ENCODE measurements around the gene RNF208. TPM values are rescaled to one million over a fixed set of nuclear protein-coding genes. Genes with fewer than 3 reads are reported as not detected.

RNF208 gene
- total and polyA plus RNA-seq, 10 of the 15 experiments (the other 5 are each of a cell fraction or from before 2014, with no cell fraction given), result 0.06 to 10.7 (median 0.77) TPM

DNA sequence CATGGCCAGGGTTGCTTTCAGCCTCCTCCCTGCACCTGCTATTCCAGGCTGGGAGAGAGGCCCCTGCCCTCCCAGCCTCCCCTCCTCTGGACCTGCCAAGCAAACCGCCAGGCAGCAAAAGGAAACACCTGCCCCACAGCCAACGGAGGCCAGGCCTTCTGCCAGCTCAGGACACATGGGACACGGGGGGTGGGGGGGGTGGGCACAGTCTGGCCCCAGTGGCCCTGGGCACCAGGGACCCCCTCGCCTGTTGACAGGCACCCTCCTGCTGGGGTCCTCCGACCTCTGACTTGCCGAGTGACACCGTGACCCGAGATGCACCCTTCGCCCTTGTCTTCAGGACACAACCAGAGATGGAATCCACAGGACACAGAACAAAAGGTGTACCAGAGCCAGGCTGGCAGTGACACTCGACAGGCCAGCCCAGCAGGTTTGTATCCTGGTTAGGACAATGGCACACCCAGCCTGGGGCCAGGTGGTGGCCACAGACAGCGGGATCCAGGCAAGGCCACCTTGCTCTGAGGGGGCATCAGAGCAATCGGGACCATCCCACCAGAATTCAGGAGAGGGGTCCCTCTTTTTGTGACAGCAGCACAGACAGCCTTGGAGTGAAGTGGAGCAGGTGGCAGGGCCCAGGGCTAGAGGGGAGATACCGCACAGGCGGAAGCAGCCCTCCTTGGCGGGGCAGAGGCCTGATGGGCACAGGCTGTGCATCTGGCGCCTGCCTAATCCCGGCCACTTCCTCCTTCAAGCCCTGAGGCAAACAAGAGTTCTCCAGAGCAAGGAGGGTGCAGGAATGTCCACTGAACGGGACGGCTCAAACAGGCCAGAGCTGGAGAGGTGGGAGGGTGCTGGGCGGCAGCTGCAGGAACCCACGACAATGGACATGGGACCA, 48.9 kb downstream of the RNF208 start:
- no TSS peak for BruUV-seq (replicated peaks)

More for the DNA sequence above, 48.9 kb downstream of the RNF208 start:
- Histone ChIP-seq H3K27ac (ENCODE audit: control insufficient read depth, insufficient read depth) (no peak overlapping the region), H3K79me2 (ENCODE audit: control insufficient read depth, insufficient read depth, low read length) (no peaks in the 10 kb centered on the region), H3K36me3 (ENCODE audit: control insufficient read depth in 2 of 2, insufficient read depth in 2 of 2, low read length in 1 of 2) (no peaks in the 10 kb centered on the region), H3K27me3 (replicated peaks in 1 of 2; ENCODE audit: control insufficient read depth in 2 of 2, insufficient read depth in 2 of 2, low read length in 1 of 2) (peaks cover 0 to 5% of the 10 kb centered on the region in 2 experiments; a peak in 2 of 4 replicates), H2AFZ (ENCODE audit: control insufficient read depth, low read depth, low read length) (no peak overlapping the region), H4K20me1 (ENCODE audit: control insufficient read depth, insufficient read depth) (no peaks in the 10 kb centered on the region), H3K4me1 (ENCODE audit: control insufficient read depth, insufficient read depth, low read length) (peaks cover 8% of the 10 kb centered on the region; the same call in 1 of the 2 replicates), H3K4me2 (ENCODE audit: control insufficient read depth, insufficient read depth) (no peak overlapping the region), H3K9me3 (replicated peaks; ENCODE audit: control insufficient read depth, insufficient read depth, low read length) (no peaks in the 10 kb centered on the region), H3K9ac (ENCODE audit: control insufficient read depth, insufficient read depth, low read length) (no peak overlapping the region), H3K4me3 (no peak overlapping the region)
- in situ Hi-C loops (cut with MboI), result no loop called here
- CTCF ChIA-PET, result interaction anchor here (1.0 kb wide), 1 partner anchor 52 kb away, joined by 3 read pairs; no protein-coding TSS in a partner anchor
- RAD21 ChIA-PET (ENCODE audit: unreplicated experiment), result interaction anchor here (0.8 to 3.0 kb wide), 2 partner anchors 15 to 23 kb away, joined by 3 to 14 read pairs; partner anchors contain the start of genes ANAPC2 and SSNA1
- ATAC-seq (no peak), FAIRE-seq (no peak), DNase-seq (ENCODE audit: low read depth, low spot score) (no peak)
- SMC1A ChIA-PET (ENCODE audit: uncharacterized antibody, unreplicated experiment), result no interaction called here
- POLR2A ChIA-PET, result no interaction called here
- 36% methylated on average over 20 of the region's 21 CpGs for WGBS (ENCODE audit: insufficient coverage, insufficient replicate concordance, low lambda C conversion rate, missing lambda C conversion rate)
- intact Hi-C loops (cut with micrococcal nuclease; ENCODE audit: unreplicated experiment), result no loop called here
- TF ChIP-seq NBN (IDR thresholded peaks at IDR 0.05) (no peak), ZNF217 (IDR thresholded peaks at IDR 0.05) (no peak), SMAD5 (IDR thresholded peaks at IDR 0.05; ENCODE audit: low read depth) (no peak), ZNF207 (IDR thresholded peaks at IDR 0.05; ENCODE audit: borderline replicate concordance) (no peak), LARP7 (IDR thresholded peaks at IDR 0.05) (no peak), NR2C2 (IDR thresholded peaks at IDR 0.05; ENCODE audit: borderline replicate concordance, control insufficient read depth, insufficient read length, low read depth) (no peak), RCOR1 (conservative IDR thresholded peaks at IDR 0.05; ENCODE audit: low read depth, low read length) (no peak), CHD2 (IDR thresholded peaks at IDR 0.05; ENCODE audit: borderline replicate concordance, low read depth, low read length) (no peak), MYB (IDR thresholded peaks at IDR 0.05; ENCODE audit: borderline replicate concordance, low read depth, low read length) (no peak), KLF5 (IDR thresholded peaks at IDR 0.05; ENCODE audit: partially characterized antibody) (no peak), ESRRA (IDR thresholded peaks at IDR 0.05; ENCODE audit: low read length) (no peak), MYC (IDR thresholded peaks at IDR 0.05; ENCODE audit: insufficient read depth, insufficient read length, insufficient replicate concordance, low read length, severe bottlenecking) (no peak), BCL11A (IDR thresholded peaks at IDR 0.05; ENCODE audit: low read depth, low read length) (no peak), BRCA1 (IDR thresholded peaks at IDR 0.05; ENCODE audit: low read depth, low read length) (no peak)
- TF ChIP-seq, protein P1, sequence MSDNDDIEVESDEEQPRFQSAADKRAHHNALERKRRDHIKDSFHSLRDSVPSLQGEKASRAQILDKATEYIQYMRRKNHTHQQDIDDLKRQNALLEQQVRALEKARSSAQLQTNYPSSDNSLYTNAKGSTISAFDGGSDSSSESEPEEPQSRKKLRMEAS (IDR thresholded peaks at IDR 0.05; ENCODE audit: low read depth, low read length), result no peak
- TF ChIP-seq, protein P2, sequence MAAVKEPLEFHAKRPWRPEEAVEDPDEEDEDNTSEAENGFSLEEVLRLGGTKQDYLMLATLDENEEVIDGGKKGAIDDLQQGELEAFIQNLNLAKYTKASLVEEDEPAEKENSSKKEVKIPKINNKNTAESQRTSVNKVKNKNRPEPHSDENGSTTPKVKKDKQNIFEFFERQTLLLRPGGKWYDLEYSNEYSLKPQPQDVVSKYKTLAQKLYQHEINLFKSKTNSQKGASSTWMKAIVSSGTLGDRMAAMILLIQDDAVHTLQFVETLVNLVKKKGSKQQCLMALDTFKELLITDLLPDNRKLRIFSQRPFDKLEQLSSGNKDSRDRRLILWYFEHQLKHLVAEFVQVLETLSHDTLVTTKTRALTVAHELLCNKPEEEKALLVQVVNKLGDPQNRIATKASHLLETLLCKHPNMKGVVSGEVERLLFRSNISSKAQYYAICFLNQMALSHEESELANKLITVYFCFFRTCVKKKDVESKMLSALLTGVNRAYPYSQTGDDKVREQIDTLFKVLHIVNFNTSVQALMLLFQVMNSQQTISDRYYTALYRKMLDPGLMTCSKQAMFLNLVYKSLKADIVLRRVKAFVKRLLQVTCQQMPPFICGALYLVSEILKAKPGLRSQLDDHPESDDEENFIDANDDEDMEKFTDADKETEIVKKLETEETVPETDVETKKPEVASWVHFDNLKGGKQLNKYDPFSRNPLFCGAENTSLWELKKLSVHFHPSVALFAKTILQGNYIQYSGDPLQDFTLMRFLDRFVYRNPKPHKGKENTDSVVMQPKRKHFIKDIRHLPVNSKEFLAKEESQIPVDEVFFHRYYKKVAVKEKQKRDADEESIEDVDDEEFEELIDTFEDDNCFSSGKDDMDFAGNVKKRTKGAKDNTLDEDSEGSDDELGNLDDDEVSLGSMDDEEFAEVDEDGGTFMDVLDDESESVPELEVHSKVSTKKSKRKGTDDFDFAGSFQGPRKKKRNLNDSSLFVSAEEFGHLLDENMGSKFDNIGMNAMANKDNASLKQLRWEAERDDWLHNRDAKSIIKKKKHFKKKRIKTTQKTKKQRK (IDR thresholded peaks at IDR 0.05; ENCODE audit: low read depth, low read length), result no peak
- TF ChIP-seq, protein P3, sequence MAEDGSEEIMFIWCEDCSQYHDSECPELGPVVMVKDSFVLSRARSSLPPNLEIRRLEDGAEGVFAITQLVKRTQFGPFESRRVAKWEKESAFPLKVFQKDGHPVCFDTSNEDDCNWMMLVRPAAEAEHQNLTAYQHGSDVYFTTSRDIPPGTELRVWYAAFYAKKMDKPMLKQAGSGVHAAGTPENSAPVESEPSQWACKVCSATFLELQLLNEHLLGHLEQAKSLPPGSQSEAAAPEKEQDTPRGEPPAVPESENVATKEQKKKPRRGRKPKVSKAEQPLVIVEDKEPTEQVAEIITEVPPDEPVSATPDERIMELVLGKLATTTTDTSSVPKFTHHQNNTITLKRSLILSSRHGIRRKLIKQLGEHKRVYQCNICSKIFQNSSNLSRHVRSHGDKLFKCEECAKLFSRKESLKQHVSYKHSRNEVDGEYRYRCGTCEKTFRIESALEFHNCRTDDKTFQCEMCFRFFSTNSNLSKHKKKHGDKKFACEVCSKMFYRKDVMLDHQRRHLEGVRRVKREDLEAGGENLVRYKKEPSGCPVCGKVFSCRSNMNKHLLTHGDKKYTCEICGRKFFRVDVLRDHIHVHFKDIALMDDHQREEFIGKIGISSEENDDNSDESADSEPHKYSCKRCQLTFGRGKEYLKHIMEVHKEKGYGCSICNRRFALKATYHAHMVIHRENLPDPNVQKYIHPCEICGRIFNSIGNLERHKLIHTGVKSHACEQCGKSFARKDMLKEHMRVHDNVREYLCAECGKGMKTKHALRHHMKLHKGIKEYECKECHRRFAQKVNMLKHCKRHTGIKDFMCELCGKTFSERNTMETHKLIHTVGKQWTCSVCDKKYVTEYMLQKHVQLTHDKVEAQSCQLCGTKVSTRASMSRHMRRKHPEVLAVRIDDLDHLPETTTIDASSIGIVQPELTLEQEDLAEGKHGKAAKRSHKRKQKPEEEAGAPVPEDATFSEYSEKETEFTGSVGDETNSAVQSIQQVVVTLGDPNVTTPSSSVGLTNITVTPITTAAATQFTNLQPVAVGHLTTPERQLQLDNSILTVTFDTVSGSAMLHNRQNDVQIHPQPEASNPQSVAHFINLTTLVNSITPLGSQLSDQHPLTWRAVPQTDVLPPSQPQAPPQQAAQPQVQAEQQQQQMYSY (CRISPR knock-in tag; IDR thresholded peaks at IDR 0.05), result no peak
